HEK293 (cell line): Measurements from ENCODE around the gene VEZT.

ENCODE experiments used
- CTCF ChIA-PET: fragments of 350-600 bp; formaldehyde crosslinking; extraction: SDS; loops from one replicate; lab custom pipeline; 2021; ENCODE audit warnings: antibody characterized with exemption; lab: Yijun Ruan, JAX
- POLR2A ChIA-PET: fragments of 300-600 bp; formaldehyde crosslinking; extraction: SDS; loops from one replicate; lab custom pipeline; 2020; ENCODE audit warnings: antibody characterized with exemption, inconsistent platforms; lab: Yijun Ruan, JAX
- H3K27ac ChIP-seq: fragments of 200-500 bp; sonication (Bioruptor generic); 2 replicates; pipeline ENCODE4 v1.5.1; 2014; ENCODE audit warnings: low read depth, low read length, control low read depth, inconsistent platforms; ENCODE audit errors: extremely low read depth
- H3K36me3 ChIP-seq, 2 experiments: fragments of 200-500 bp in 1 of 2; sonication (Bioruptor generic) in 1 of 2; 1 replicate in 1 of 2; 2 replicates in 1 of 2; pipeline ENCODE4 v1.5.1; 2014 to 2017; ENCODE audit warnings: inconsistent platforms in 2 of 2, low read length in 2 of 2; ENCODE audit not compliant: control insufficient read depth in 2 of 2, insufficient read depth in 1 of 2
- H3K4me1 ChIP-seq: fragments of 200-500 bp; sonication (Bioruptor generic); 2 replicates; pipeline ENCODE4 v1.5.1; 2014; ENCODE audit warnings: mild to moderate bottlenecking, low read length, inconsistent platforms; ENCODE audit not compliant: control insufficient read depth, insufficient read depth
- H3K4me3 ChIP-seq: 2 replicates; pipeline ENCODE4 v1.5.1; 2011; ENCODE audit warnings: low read depth, mild to moderate bottlenecking, control low read depth, low read length, moderate library complexity
- H3K9me3 ChIP-seq: fragments of 200-500 bp; sonication (Bioruptor generic); 2 replicates; pipeline ENCODE4 v1.5.1; 2014; ENCODE audit warnings: low read depth, low read length, inconsistent platforms; ENCODE audit not compliant: control insufficient read depth, insufficient read depth
- HOXD13 ChIP-seq: sonication (generic); formaldehyde crosslinking; IDR thresholded peaks from 2 replicates; pipeline ENCODE4 v1.8.0; 2022; ENCODE audit warnings: missing genetic modification reagents, borderline replicate concordance
- PRDM1 ChIP-seq: fragments of 450-650 bp; formaldehyde crosslinking; IDR thresholded peaks from 2 replicates; pipeline ENCODE4; 2016; ENCODE audit warnings: missing biosample characterization, missing genetic modification characterization
- SCRT1 ChIP-seq: fragments of 450-650 bp; formaldehyde crosslinking; IDR thresholded peaks from 2 replicates; pipeline ENCODE4 v1.5.1; 2016; ENCODE audit warnings: missing biosample characterization, missing genetic modification characterization, borderline replicate concordance
- SCRT2 ChIP-seq: fragments of 450-650 bp; formaldehyde crosslinking; IDR thresholded peaks from 2 replicates; pipeline ENCODE4 v1.5.1; 2016; ENCODE audit warnings: missing biosample characterization, missing genetic modification characterization
- ZBTB1 ChIP-seq: fragments of 450-650 bp; formaldehyde crosslinking; IDR thresholded peaks from 2 replicates; pipeline ENCODE4 v1.5.1; 2016; ENCODE audit warnings: missing biosample characterization, missing genetic modification characterization
- ZBTB20 ChIP-seq: fragments of 450-650 bp; formaldehyde crosslinking; IDR thresholded peaks from 2 replicates; pipeline ENCODE4 v1.5.1; 2016; ENCODE audit warnings: missing biosample characterization, missing genetic modification characterization
- ZBTB8A ChIP-seq: fragments of 450-650 bp; formaldehyde crosslinking; IDR thresholded peaks from 2 replicates; pipeline ENCODE4 v1.5.1; 2016; ENCODE audit warnings: missing biosample characterization, missing genetic modification characterization
- ZFP69B ChIP-seq: fragments of 450-650 bp; formaldehyde crosslinking; IDR thresholded peaks from 2 replicates; pipeline ENCODE4 v1.5.1; 2016; ENCODE audit warnings: missing biosample characterization, missing genetic modification characterization
- ZNF157 ChIP-seq: fragments of 450-650 bp; formaldehyde crosslinking; IDR thresholded peaks from 2 replicates; pipeline ENCODE4 v1.5.1; 2016; ENCODE audit warnings: missing biosample characterization, missing genetic modification characterization
- ZNF214 ChIP-seq: fragments of 450-650 bp; formaldehyde crosslinking; IDR thresholded peaks from 2 replicates; pipeline ENCODE4 v1.5.1; 2017; ENCODE audit warnings: missing biosample characterization, mild to moderate bottlenecking, missing genetic modification characterization, borderline replicate concordance
- ZNF223 ChIP-seq: fragments of 450-650 bp; formaldehyde crosslinking; IDR thresholded peaks from 2 replicates; pipeline ENCODE4 v1.5.1; 2016; ENCODE audit warnings: missing biosample characterization, missing genetic modification characterization
- ZNF274 ChIP-seq, 2 experiments: fragments of 200-500 bp in 1 of 2; fragments of 450-650 bp in 1 of 2; sonication (Bioruptor generic) in 1 of 2; formaldehyde crosslinking in 1 of 2; IDR thresholded peaks; 2 replicates each; pipeline versions ENCODE4 v1.5.1 to v1.6.1; 2014 to 2016; ENCODE audit warnings: borderline replicate concordance in 1 of 2, inconsistent platforms in 1 of 2, low read length in 1 of 2, missing biosample characterization in 1 of 2, missing genetic modification characterization in 1 of 2
- ZNF311 ChIP-seq: fragments of 450-650 bp; formaldehyde crosslinking; IDR thresholded peaks from 2 replicates; pipeline ENCODE4 v1.5.1; 2017; ENCODE audit warnings: missing biosample characterization, missing genetic modification characterization, borderline replicate concordance
- ZNF391 ChIP-seq: fragments of 450-650 bp; formaldehyde crosslinking; IDR thresholded peaks from 2 replicates; pipeline ENCODE4 v1.5.1; 2016; ENCODE audit warnings: low read depth, missing biosample characterization, missing genetic modification characterization, borderline replicate concordance
- ZNF473 ChIP-seq: fragments of 450-650 bp; formaldehyde crosslinking; IDR thresholded peaks from 2 replicates; pipeline ENCODE4 v1.5.1; 2017; ENCODE audit warnings: missing biosample characterization, missing genetic modification characterization
- ZNF510 ChIP-seq: fragments of 450-650 bp; formaldehyde crosslinking; IDR thresholded peaks from 2 replicates; pipeline ENCODE4 v1.5.1; 2018; ENCODE audit warnings: mild to moderate bottlenecking, missing genetic modification characterization, missing biosample characterization; ENCODE audit not compliant: insufficient replicate concordance
- ZNF624 ChIP-seq: fragments of 450-650 bp; formaldehyde crosslinking; IDR thresholded peaks from 2 replicates; pipeline ENCODE4 v1.5.1; 2017; ENCODE audit warnings: missing biosample characterization, missing genetic modification characterization
- ZNF768 ChIP-seq: fragments of 450-650 bp; formaldehyde crosslinking; IDR thresholded peaks from 2 replicates; pipeline ENCODE4 v1.5.1; 2018; ENCODE audit warnings: missing biosample characterization, mild to moderate bottlenecking, missing genetic modification characterization
- ZSCAN30 ChIP-seq: fragments of 450-650 bp; IDR thresholded peaks from 2 replicates; pipeline ENCODE4 v1.5.1; 2018; ENCODE audit warnings: missing biosample characterization, mild to moderate bottlenecking, missing genetic modification characterization, moderate library complexity
- TF ChIP-seq, protein P1 (sequence below): fragments of 450-650 bp; formaldehyde crosslinking; IDR thresholded peaks from 2 replicates; pipeline ENCODE4 v1.5.1; 2017; ENCODE audit warnings: missing biosample characterization, missing genetic modification characterization

Gene VEZT

GRCh38 chr12:95258803-95259202 is 41.2 kb downstream of the VEZT start:
- ChIA-PET POLR2A (no interaction called here), CTCF (no interaction called here)
- Histone ChIP-seq H3K9me3 (no peaks in the 10 kb centered on the region), H3K36me3 (peaks cover 37 to 81% of the 10 kb centered on the region in 2 experiments), H3K27ac (no peak overlapping the region), H3K4me1 (peaks cover 5% of the 10 kb centered on the region; the same call in 1 of the 2 replicates), H3K4me3 (no peak overlapping the region)
- TF ChIP-seq PRDM1 (tag by site-specific recombination): 0 out of 2 replicates have a peak, but pooled peaks have one; percentile 8
- TF ChIP-seq ZFP69B (tag by site-specific recombination): no peak

- TF ChIP-seq HOXD13 (CRISPR knock-in tag) (no peak), ZNF768 (no peak), ZNF311 (no peak), ZNF473 (tag by site-specific recombination) (no peak), PRDM1 (tag by site-specific recombination) (no peak), ZNF510 (no peak), ZNF391 (no peak), ZBTB1 (tag by site-specific recombination) (no peak), ZSCAN30 (tag by site-specific recombination) (no peak), ZNF223 (tag by site-specific recombination) (no peak), ZNF157 (no peak), ZBTB20 (tag by site-specific recombination) (no peak), ZNF214 (tag by site-specific recombination) (no peak)
- TF ChIP-seq, protein P1, sequence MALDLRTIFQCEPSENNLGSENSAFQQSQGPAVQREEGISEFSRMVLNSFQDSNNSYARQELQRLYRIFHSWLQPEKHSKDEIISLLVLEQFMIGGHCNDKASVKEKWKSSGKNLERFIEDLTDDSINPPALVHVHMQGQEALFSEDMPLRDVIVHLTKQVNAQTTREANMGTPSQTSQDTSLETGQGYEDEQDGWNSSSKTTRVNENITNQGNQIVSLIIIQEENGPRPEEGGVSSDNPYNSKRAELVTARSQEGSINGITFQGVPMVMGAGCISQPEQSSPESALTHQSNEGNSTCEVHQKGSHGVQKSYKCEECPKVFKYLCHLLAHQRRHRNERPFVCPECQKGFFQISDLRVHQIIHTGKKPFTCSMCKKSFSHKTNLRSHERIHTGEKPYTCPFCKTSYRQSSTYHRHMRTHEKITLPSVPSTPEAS (tag by site-specific recombination): no peak
- peaks cover 37 to 78% of the 10 kb centered on the region in 2 experiments for H3K36me3 ChIP-seq
- no peak overlapping the region for H3K27ac ChIP-seq
- peaks cover 5% of the 10 kb centered on the region; the same call in 1 of the 2 replicates for H3K4me1 ChIP-seq
- CTCF ChIA-PET: no interaction called here
- no peaks in the 10 kb centered on the region for H3K9me3 ChIP-seq
- no peak overlapping the region for H3K4me3 ChIP-seq
- POLR2A ChIA-PET: no interaction called here
Observed at GRCh38 chr12:95259368-95259767, 41.8 kb downstream of the VEZT start.

DNA sequence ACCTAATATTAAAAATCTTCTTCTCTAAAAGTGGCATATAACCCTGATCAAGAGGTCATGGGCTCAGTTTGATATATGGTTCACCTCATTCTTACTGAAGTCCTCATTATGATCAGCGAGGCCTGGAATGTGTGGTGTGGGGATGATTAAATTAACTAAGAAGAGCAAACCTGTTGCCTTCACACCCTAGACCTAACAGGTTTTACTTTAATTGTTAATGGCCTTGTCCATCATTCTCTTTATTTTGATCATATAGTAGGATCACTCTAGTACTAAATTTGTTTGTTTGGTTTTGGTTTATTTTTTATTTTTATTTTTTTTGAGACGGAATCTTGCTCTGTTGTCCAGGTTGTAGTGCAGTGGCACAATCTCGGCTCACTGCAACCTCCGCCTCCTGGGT is 43.5 kb downstream of the VEZT start:
- ChIA-PET POLR2A (no interaction called here), CTCF (no interaction called here)
- peaks cover 5% of the 10 kb centered on the region; the same call in 1 of the 2 replicates for H3K4me1 ChIP-seq
- TF ChIP-seq SCRT1 (peak; percentile 56; the same call in 1 of the 2 replicates), ZNF624 (tag by site-specific recombination) (no peak), SCRT2 (tag by site-specific recombination) (peak; percentile 79), ZBTB8A (tag by site-specific recombination) (no peak), ZNF274 (IDR thresholded peaks at IDR 0.05; ENCODE audit: low read length) (no peak), ZNF274 (tag by site-specific recombination; IDR thresholded peaks at IDR 0.05; ENCODE audit: borderline replicate concordance) (no peak)
- no peaks in the 10 kb centered on the region for H3K9me3 ChIP-seq
- no peak overlapping the region for H3K4me3 ChIP-seq
- H3K27ac ChIP-seq: no peak overlapping the region
- peaks cover 37 to 70% of the 10 kb centered on the region in 2 experiments for H3K36me3 ChIP-seq
